ENCODE results near the gene PPP3CB.

Gene PPP3CB

DNA sequence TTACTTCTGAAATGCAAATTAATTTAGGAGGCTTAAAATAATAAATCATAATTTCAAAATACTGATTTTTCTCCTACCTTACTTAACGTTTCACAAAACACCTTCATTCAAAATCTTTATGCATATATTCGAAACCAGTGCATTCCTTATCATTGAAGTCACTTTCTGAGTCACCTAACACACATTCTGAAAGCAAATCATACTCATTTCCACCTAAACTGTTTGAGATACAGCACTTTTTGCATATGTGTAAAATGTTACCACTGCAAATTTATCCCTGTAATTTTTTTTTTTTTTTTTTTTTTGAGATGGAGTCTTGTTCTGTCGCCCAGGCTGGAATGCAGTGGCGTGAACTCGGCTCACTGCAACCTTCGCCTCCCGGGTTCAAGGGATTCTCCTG, 15.7 kb downstream of the PPP3CB start:
- no peak for DNase-seq (ENCODE audit: low spot score)

GRCh38 chr10:73478636-73479035, 17.2 kb downstream of the PPP3CB start:
- no peak for DNase-seq (ENCODE audit: low spot score)

DNA sequence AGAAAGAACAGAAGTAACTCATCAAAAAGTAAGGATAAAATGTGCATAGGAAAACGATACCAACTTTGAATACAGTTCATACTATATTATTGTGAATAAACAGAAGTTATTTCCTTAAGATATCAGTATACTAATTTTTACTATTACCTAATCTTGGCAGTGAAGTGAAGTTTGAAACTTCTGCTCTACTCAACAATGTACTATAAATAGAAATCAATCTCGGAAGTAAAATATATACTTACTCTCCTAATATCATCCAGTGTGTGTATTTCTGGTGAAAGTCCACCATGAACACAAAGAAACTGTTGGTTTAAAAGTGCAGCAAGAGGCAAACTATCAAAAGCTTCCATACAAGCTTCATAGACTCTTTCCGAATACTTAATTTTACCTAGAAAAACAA, 24.6 kb downstream of the PPP3CB start:
- DNase-seq (ENCODE audit: low spot score): no peak

- no peak for DNase-seq (ENCODE audit: low spot score)
Measured at GRCh38 chr10:73469579-73469978, 26.2 kb downstream of the PPP3CB start.

- no peak for DNase-seq (ENCODE audit: low spot score)
Measured at GRCh38 chr10:73467206-73467605, 28.6 kb downstream of the PPP3CB start.

- DNase-seq (ENCODE audit: low spot score): no peak
Measured at GRCh38 chr10:73465978-73466726, 29.7 kb downstream of the PPP3CB start.

DNA sequence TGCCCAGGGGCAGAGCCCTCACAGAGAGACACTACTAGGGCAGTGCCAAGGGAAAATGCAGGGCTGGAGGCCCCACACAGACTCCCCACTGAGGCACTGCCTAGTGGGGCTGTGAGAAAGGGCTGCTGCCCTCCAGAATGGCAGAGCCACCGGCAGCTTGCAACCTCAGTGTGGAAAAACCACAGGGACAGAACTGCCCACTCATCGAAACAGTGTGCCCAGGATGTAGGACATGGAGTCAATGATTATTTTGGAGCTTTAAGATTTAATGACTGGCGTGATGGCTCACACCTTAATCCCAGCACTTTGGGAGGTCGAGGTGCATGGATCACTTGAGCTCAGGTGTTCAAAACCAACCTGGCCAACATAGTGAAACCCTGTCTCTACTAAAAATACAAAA, 34.9 kb downstream of the PPP3CB start:
- DNase-seq (ENCODE audit: low spot score): no peak

DNA sequence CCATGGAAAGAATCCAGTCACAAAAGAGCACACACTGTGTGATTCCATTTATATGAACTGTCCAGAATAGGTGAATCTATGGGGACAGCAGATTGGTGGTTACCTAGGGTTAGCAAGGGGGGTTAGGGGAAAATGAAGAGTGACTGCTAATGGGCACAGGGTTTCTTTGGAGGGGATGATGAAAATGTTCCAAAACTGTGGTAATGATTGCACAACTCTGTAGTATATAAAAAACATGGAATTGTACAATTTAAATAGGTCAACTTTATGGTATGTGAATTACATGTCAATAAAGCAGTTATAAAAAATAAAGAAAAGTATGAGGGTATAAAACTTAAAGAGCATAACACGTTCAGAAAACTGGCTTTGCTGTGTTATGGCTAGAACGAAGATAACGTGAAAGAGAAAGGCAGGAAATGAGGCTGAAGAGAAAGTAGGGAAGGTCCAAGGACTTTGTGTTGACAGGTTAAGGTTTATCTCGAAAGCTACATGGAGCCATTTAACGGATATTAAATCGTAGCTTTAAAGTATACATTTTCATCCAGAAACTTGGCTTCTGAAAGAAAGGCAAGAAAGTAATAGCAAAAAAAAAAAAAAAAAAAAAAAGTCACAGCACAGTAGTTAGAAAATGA, 36.0 kb downstream of the PPP3CB start:
- DNase-seq (ENCODE audit: low spot score): no peak

GRCh38 chr10:73456187-73456890, 39.5 kb downstream of the PPP3CB start:
- no peak for DNase-seq (ENCODE audit: low spot score)

- DNase-seq (ENCODE audit: low spot score): no peak
Measured at GRCh38 chr10:73449113-73449512, 46.7 kb downstream of the PPP3CB start.

GRCh38 chr10:73448384-73448783, 47.4 kb downstream of the PPP3CB start:
- DNase-seq (ENCODE audit: low spot score): no peak

DNA sequence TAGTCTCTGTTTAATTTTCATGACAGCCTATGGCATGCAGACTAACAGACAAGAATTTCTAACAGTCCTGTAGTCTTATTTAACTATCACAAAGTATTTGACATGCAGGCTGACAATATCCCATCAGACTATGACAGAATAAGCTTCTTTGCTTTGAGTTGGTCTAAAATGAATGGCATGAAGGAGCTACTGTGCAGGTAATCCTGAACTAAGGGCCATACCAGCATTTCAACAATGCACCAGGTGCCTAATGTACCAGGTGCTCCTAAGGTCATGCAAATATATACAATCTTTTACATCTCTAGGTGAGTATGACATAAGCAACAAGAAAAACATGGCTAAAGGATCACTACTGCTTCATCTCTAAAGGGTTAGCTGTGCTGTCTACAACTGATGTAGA, 48.9 kb downstream of the PPP3CB start:
- no peak for DNase-seq (ENCODE audit: low spot score)

DNA sequence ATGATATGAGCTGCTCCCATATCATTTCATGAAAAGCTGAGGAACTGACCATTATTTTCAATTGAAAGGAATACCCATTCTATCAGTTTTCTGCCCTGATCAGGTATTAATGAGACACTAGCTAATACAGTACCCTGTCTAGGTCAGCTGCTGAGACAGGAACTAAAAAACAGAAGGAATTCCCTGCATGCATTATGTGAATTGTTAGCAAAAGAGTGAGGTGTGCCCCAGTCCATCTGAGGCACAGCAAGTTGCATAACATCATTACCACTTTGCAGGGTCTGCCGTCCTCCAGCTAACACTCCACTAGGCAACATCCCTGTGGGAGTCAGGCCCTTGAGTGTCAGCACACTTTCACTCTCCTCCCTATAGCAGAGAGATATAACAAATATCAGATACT, 51.4 kb downstream of the PPP3CB start:
- no peak for DNase-seq (ENCODE audit: low spot score)

DNA sequence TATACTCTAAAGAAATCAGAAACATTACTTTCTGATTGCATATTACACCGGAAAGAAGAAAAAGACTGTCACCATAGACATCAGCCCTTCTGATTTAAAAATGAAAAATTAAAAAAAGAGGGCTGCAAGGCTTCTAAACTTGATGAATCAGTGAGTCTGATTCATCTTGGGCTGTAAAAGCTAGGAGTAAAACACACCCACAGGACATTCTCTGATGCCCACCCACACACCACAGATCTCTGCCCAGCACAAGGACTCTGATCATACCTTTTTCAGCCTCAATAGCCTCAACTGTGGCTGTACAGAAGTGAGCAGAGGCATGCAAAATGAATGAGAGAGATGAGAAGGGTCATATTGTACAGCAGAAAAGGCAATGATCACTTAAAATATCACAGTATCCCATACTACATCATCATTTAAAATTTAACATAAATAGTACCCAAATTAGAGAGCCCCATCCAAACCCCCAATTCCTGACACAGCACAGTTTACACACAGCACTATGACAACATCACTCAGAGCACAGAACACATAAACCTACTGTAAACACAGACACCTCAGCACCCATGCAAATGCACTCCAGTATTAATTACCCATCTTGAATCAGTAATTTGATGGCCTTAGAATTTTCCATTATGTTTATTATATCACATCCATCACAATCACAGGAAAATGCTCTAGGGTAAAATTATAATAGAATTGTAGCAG, 56.1 kb downstream of the PPP3CB start:
- no peak for DNase-seq (ENCODE audit: low spot score)

- DNase-seq (ENCODE audit: low spot score): no peak
Measured at GRCh38 chr10:73439055-73439454, 56.8 kb downstream of the PPP3CB start.

DNA sequence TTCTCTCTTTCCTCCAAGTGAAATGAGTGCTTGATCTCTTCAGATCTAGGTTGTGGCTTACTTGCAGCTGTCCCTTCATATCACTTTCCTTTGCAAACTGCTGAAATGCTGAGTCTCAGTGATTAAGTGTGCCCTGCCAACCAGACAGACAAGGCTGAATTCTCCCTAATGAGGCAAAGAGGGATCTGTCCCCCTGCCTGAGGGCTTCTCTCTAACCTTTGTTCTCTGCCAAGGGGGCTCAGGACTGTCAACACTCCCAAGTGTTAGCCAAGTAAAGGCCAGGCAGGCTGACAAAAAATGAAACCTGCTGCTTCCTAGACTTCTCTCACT, 62.3 kb downstream of the PPP3CB start, which contains the start of gene MSS51:
TSS of gene MSS51 (minus strand) at position 24 of the 330 bp plus-strand sequence. CDS start 5,277 bp downstream, outside the sequence.
- peak; percentile 1 for DNase-seq (ENCODE audit: low spot score)

- no peak for DNase-seq (ENCODE audit: low spot score)
Measured at GRCh38 chr10:73432646-73433537, 62.9 kb downstream of the PPP3CB start.

DNA sequence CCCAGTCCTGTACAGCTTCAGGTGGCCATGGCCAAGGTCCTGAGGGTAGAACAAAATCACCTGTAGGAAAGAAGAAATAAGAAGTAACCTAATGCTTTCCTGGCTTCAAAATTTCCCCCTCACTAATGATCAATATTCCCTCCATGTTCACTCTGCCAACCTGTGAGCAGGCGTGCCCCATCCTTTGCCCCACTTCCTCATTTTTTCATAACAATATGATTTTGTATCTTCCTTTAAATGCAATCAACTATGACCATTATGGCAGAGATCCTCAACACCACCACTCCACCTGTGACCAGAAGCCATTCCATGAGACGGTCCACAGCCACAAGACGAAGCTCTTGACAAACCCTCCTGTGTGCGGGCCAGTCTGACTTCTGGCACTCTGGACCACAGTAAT, 69.5 kb downstream of the PPP3CB start:
- DNase-seq (ENCODE audit: low spot score): no peak

DNA sequence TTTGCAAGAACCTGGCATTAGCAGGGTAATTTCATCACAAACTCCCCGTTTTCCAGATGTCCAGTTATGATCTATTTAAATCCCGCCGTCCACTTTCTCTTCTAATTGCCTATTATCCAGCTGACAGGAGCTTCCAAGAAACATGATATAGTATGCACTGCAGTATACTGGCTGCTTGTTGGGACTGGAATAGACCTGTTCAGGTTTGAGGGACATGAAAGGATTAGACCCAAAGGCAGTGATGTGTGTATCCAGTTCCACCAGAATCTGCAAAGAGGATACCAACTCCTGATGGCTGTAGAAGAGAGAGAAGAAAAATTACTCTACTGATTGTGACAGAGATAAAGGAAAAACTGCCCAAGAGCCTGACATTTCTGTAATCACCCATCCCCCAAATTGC, 71.3 kb downstream of the PPP3CB start:
- no peak for DNase-seq (ENCODE audit: low spot score)

GRCh38 chr10:73423309-73423708, 72.5 kb downstream of the PPP3CB start:
- DNase-seq (ENCODE audit: low spot score): no peak

- no peak for DNase-seq (ENCODE audit: low spot score)
Measured at GRCh38 chr10:73416571-73416970, 79.3 kb downstream of the PPP3CB start.
